ACHN (cell line): ENCODE results near the gene CHRNA4.

Source experiments
- DNase-seq: peaks from one replicate; pipeline ENCODE4 v3.0.0-alpha.2; 2015
- in situ Hi-C: cut with HindIII; loops from 2 replicates; pipeline ENCODE4 v1.10.0; 2017; ENCODE audit warnings: low sequenced_read_pairs, low pct_ligation_motif_present, low pct_unique_long_range_greater_than_20kb

CHRNA4 gene

DNA sequence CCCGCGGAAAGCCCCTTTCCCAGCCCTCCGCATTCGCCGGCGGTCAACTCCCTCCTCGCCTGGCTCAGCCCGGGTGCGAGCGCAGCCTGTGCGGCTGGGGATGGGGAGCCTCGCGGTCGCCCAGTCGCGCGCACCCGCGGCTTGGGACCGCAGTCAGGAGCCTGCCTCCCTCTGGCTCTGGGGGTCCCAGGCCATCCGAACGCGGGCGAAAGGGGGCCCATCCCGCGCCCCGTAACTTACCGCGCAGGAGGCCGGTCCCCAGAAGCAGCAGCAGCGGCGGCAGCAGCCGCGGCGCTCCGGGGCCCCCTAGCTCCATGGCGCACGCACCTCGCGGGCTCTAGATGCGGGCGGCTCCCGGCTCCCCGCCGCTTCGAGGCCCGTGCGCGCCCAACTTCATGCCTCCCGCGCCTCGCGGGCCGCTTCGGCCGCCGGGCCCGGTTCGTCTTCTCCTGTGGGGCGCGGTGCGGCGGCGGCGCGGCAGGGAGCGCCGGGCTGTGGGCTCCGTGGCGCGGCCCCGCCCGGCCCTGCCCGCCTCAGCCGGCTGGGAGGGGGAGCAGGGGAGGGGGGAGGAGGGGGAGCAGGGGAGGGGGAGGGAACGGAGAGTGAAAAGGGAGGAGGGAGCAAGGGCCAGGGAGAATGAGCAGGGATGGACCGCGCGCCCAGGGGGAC lies at the start of gene CHRNA4:
CHRNA4 (minus strand) TSS at position 500 of the 669 bp plus-strand sequence; CDS start at position 316, 184 bp downstream.
- no peak for DNase-seq
- in situ Hi-C loops: no loop called here

DNA sequence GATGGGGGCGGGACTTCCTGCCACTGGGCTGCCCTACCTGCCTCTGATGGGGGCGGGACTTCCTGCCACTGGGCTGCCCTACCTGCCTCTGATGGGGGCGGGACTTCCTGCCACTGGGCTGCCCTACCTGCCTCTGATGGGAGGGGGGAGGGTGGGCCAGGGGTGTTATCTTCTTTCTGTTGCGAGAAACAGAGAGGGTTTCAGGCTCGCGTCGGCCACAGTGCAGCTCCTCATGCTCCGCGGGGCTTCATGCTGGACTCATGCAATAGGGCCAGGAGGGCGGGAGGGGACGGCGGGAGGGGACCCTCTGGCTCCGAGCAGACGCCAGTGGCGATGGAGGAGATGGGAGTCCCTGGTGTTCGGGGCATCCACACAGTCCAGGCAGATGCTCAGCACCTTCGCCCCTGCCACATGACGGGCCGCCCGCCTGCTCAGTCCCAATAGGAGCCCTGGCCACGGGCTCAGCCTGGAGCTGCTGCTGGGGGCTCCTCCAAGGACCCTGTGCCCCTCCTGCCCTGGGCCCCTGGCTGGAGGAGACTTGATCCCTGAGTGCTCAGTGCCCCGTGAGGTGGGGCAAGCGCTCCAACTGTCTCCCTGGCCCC lies 48.8 kb upstream of the CHRNA4 start:
- no peak for DNase-seq
- in situ Hi-C loops: no loop called here

DNA sequence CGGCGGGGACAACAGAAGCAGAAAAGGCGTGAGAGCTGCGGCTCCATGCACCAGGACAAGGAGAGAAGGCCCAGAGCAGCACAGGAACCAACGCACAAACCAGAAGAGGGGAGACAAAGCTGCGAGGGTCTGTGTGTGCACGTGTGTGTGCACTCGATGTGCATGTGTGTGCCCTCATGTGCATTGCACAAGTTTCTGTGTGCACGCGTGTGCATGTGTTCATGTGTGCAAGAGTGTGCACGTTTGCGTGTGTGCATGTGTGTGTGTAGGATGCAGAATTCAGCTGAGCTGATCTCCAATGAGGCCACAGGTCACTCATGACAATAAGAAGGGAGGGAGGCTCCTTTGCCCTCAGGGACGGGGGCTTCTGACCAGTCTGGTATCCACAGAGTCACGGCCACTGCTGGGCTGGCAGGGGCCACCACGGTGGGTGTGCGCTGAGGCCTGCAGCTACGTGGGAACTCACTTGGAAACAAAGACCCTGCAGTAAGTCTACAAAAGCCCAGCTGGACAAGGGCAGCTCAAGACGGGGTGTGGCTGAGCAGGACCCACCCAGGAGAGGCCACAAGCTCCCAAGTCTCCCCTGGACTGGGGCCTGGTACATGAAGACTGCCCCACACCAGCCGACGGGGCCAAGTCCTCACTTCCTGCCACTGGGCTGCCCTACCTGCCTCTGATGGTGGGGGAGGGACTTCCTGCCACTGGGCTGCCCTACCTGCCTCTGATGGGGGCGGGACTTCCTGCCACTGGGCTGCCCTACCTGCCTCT lies 48.1 kb upstream of the CHRNA4 start:
- in situ Hi-C loops: no loop called here
- no peak for DNase-seq

DNA sequence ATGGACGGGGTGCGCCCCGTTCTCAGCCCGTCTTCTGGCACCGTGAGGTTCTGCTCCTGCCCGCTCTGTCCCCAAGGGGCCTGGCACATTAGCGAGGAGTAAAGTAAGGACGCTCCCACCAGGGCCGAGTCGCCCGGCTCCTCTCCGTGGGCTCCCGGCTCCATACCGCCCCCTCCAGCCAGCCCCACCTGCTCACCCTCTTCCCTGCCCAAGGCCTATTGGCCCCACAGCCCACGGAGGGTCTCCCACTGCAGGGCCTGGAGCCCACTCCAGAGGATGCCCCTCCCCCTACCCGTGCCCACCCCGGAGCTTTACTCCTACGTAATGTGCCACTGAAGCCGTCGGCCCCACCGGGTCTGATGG lies 47.5 kb upstream of the CHRNA4 start:
- no peak for DNase-seq
- in situ Hi-C loops: no loop called here

DNA sequence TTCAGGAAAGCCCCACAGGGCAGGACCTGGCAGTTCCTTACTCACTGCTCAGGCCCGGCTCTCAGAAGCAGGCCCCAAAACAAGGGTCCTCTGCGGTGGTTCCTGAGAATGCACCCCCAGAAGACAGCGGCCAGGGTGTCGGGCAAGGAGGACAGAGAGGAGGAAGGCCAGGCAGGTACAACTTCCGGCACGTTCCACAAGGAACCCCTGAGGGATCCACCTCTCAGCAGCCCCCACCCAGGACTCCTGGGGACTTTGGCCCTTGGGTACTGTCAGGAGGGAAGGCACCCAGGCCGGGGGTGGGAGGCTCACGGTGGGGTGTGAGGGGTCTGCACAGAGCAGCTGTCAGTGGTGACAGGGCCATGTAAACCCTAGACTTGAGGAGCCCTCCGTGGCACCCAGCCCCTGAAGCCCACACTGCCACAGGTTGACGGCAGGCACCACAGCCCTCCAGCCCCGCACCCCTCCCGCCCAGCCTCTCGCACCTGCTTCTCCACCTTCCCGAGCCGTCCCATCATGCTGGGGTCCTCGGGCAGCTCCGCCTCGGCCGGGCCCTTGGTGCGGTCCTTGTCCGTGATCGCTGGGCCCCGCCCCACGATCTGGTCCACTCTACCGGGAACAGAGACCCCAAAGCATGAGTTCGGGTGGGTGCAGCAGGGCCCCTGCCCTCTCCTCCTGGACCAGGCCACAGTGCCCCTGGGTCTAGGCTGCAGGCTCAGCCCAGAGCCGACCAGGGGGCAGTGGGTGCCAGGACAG lies 47.0 kb upstream of the CHRNA4 start:
- in situ Hi-C loops: no loop called here
- DNase-seq: no peak

DNA sequence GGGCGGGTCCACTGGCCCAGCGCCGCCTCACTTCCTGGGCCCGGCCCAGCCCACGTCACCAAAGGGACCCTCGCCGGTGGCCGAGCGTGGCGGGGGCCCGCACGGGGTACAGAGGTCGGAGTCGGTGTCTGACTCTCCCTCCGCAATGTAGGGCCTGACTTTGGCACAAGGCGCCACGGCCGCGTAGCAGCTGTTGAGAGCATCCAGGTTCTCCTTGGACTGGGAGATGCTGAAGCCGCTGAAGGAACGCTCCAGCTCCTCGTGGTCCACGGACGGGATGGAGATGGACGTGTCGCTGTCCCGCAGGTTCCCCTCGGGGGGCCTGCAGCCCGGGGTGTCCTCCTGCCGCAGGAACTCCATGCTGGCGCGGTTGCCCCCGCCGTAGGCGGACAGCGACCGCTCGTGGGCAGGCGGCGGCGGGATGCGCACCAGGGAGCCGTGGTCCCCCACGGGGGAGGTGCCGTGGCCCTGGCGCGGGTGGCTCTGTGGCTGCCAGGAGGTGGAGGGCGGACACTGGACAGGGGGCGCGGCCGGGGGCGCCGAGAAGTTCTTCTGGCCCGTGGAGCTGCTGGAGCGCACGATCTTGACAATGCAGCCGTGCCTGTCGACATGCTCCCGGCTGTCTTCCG lies 45.6 kb upstream of the CHRNA4 start:
- in situ Hi-C loops: no loop called here
- DNase-seq: no peak

DNA sequence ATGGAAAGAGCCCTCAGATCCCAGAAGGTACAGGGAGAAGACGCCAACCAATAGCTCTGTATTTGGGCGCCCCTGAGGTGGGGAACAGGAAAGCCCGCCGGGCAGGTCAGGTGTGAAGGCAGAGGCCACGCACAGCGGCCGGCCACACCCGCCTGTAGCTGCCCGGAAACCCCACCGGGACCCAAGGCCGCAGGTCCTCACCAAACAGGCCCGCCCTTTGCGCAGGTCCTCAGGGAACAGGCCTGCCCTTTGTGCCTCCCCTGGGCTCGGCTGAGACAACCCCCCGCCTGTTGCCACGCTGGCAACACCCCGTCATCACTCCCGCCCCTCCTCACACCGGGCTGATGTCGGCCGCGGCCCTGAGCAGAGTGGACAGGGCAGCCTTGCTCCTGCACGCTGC lies 44.9 kb upstream of the CHRNA4 start:
- in situ Hi-C loops: no loop called here
- DNase-seq: no peak

DNA sequence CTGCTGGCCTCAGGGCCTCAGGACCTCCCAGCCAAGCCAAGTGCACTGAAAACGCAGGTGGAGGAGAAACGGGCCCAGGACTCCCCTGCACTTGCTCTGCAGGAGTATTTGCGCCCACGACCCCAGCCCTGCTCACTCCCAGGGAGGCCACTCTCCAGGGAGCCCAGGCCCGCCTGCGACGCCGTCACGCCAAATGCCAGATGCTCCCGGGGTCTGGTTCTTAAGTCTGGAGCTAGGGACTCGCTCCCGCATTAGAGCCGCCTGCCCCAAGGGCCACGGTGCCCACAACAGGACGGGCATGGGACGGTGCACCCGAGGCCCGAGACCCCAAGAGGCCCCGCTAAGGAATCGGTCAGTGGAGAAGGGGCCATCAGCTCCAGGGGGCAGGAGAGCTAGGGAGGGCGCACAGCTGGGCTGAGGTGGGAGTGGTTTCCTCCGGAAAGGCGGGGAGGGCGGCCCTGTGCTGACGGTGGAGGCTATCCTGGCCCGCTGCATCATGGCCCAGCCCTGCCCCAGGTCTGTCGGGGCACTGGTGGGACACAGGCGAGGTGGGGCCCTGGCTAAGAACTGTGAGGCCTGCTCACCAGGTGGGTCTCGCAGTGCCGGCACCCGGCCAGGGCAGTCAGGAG lies 44.1 kb upstream of the CHRNA4 start:
- DNase-seq: no peak
- in situ Hi-C loops: no loop called here

DNA sequence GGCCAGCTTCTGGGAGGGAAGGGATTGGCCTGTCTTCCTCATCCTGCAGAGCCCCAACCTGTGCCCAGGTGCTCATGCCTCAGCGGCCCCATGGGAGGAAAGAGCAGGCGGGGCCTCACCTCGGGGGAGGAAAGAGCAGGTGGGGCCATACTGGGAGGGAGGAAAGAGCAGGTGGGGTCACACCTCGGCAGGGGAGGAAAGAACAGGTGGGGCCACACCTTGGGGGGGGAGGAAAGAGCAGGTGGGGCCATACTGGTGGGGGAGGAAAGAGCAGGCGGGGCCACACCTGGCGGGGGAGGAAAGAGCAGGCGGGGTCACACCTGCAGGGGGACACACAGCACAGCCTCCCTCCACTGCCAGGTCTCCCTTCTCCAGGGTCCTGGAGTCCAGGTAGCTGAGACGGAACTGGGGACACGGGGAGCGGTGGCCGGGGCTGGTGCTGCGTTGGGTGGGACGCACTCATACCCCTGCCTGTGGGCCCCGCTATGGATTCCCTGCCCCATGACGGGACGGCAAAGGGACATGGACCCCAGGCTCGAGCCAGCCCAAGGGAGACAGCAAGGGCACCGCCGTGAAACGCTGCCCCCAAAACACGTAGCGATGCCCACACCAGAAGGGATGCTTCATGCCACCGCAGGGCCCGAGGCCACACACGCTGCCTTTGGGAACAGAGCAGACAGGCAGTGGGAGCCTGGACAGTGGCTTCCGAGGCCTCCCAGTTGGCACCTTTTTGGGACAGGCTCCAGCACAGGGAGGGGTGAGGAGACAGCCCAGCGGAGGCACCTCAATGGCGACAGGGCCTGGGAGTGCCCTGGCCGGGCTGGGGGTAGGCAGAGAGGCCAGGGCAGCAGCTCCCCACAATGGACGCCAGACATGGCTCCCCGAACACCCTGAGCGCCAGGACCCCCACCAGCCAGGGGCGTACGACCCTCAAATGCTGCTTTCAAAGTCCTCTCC lies 43.3 kb upstream of the CHRNA4 start:
- in situ Hi-C loops: no loop called here
- DNase-seq: no peak

DNA sequence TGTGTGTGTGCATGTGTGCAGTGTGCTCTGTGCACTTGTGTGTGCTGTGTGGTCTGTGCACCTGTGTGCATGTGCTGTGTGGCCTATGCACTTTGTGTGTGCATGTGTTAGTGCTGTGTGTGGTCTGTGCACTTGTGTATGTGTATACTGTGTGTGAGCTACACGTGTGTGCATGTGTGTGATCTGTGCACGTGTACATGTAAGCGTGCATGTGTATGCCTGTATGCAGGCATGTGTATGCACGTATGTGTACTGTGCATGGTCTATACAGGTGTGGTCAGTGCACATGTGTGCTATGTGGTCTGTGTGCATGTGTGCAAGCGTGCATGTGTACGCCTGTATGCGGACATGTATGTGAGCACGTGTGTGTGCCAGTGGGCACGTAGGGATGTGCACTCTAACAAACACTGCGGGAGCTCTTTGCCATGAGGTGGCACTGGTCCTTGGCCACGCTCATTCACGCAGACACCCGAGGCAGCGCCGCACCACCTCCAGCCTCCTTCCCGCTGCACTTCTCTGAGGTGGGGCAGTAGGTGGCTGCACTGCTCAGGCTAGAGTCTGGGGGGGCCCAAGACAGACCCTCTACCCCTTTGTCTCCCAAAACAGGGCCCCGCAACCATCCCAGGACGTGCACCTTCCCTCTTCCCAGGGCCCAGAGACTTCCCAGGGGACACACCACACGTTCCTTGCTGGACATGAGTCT lies 42.4 kb upstream of the CHRNA4 start:
- in situ Hi-C loops: no loop called here

DNA sequence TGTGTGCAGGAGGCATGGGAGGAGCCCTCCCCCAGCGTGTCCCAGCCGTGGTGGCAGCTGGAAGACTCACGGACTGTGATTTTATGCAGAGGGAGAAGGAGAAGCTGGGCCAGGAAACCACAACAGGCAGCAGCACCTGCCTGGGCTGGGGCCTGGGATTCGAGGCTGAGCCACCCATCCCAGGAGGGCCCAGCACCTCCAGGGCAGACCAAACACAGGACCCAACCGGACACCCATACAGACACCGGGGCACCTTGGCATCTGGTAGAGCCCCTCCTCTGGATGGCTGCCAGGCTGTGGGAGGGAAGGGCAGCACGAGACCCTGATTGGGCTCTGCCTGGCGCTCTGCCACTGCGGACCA lies 41.7 kb upstream of the CHRNA4 start:
- in situ Hi-C loops: no loop called here
- no peak for DNase-seq

More for the DNA sequence above, 42.4 kb upstream of the CHRNA4 start:
- no peak for DNase-seq

DNA sequence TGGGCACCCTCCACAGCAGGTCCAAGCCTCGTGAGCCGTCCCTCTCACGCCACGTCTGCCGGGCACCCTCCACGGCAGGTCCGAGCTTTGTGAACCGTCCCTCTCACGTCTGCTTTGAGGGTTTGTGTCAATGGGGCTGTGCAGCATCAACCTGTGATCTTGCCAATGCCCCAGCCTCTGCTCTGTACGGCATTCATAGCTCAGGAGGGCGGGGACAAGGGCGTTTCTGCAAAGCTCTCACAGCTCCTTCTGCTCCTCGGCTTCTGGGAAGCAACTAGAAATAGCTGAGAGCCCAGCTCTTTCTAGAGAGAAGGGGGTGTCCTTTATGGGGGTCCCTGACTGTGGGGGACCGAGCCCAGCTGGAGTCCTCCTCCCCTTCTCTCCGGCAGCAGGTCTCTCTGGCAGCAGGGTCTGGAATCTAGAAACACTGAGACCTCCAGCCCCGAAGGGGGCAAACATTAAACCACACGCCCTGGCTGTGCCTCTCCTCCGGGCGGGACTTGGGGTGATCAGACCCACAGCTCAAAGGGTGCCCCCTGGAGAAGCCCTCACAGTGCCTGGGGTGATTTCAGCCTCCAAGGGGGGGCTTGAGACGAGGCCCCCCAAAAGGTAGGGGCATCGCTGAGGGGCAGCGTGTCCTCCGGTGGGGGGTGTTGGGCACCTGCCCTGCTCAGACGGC lies 41.2 kb upstream of the CHRNA4 start:
- in situ Hi-C loops: no loop called here
- no peak for DNase-seq

DNA sequence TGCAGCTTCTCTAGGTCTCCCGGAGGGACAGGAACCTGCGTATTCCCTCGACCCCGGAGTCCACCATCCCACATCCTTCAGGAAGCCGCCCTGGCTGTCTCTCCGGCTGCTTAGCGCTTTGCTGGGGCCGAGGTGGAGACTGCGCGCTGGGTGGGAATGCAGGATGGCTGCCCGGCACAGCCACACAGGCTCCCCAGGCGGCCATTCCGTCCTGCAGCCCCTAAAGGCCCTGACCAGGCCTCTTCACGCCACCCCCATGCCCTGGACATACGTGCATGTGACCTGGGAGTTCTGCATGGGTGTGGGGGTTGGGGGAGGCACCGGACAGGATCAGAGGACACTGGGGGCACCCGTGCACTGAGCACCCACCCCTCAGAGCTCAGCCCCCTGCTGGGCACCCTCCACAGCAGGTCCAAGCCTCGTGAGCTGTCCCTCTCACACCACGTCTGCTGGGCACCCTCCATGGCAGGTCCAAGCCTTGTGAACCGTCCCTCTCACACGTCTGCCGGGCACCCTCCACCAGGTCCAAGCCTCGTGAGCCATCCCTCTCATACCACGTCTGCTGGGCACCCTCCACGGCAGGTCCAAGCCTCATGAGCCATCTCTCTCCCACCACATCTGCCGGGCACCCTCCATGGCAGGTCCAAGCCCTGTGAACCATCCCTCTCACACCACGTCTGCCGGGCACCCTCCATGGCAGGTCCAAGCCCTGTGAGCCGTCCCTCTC lies 40.4 kb upstream of the CHRNA4 start:
- no peak for DNase-seq
- in situ Hi-C loops: no loop called here

DNA sequence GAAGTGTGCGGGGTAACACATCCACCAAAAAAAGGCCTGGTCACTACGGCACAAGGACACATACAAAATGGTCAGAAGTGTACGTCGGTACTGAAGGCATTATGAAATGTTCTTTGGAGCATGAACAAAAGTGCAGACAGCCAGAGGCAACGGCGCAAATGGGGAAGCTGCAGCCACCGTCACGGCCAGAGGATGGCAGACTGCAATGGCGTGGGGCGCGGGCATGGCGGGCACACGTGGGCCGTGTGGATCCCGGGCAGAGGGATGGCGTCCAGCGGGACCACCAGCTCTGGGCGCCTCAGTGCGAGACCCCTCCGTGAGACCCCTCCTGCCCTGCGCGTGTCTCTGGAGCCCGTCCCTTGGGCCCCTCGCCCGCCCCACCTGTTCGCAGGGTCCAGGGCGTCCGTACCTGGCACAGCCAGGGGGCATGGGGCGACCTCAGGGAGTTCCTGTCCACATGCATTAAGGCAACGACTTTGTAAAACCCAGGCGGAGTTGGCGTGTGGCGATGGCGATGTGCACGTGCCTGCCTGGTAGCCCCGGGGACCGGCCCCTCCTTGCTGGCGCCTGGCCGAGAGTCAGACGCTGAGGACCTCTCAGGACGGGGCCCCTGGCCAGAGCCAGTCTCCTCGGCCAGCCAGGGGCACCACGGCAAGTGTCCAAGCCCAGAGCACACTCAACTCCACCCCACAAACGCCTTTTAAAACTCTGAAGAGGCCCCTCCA lies 39.5 kb upstream of the CHRNA4 start:
- in situ Hi-C loops: no loop called here
- DNase-seq: no peak
